ENCODE measurements around the gene RRAS2. TPM values are rescaled to one million over a fixed set of nuclear protein-coding genes. Genes with fewer than 3 reads are reported as not detected.
"Not testable (repeated sequence)": the region's sequence is repeated elsewhere in the genome, so short reads cannot be mapped to it uniquely, and the experiment has no call there.

Gene RRAS2
- total RNA-seq, 1 donor from 2014 or later: 82.4 TPM

GRCh38 chr11:14309425-14310192, 49.4 kb downstream of the RRAS2 start:
- DNase-seq (ENCODE audit: low spot score): no peak
- Mint-ChIP-seq H3K36me3 (ENCODE audit: low read depth) (peaks cover 2% of the 10 kb centered on the region), H3K9me3 (no peaks in the 10 kb centered on the region), H3K27me3 (ENCODE audit: insufficient read depth) (no peaks in the 10 kb centered on the region), H3K27ac (no peak overlapping the region), H3K4me3 (no peak overlapping the region), H3K4me1 (ENCODE audit: low read depth) (peaks cover 26% of the 10 kb centered on the region)
- intact Hi-C loops (cut with micrococcal nuclease): loop anchor here (2.0 kb wide), 2 partner anchors 65 to 105 kb away; no protein-coding TSS in a partner anchor

- H3K9me3 Mint-ChIP-seq: no peaks in the 10 kb centered on the region
- intact Hi-C loops (cut with micrococcal nuclease): loop anchor here (2.0 kb wide), 2 partner anchors 66 to 106 kb away; no protein-coding TSS in a partner anchor
- H3K27me3 Mint-ChIP-seq (ENCODE audit: insufficient read depth): no peaks in the 10 kb centered on the region
- DNase-seq (ENCODE audit: low spot score): no peak
- no peak overlapping the region for H3K4me3 Mint-ChIP-seq
- H3K27ac Mint-ChIP-seq: no peak overlapping the region
- peaks cover 28% of the 10 kb centered on the region for H3K4me1 Mint-ChIP-seq (ENCODE audit: low read depth)
- peaks cover 2% of the 10 kb centered on the region for H3K36me3 Mint-ChIP-seq (ENCODE audit: low read depth)
Observed at GRCh38 chr11:14308897-14309387, 50.0 kb downstream of the RRAS2 start.

DNA sequence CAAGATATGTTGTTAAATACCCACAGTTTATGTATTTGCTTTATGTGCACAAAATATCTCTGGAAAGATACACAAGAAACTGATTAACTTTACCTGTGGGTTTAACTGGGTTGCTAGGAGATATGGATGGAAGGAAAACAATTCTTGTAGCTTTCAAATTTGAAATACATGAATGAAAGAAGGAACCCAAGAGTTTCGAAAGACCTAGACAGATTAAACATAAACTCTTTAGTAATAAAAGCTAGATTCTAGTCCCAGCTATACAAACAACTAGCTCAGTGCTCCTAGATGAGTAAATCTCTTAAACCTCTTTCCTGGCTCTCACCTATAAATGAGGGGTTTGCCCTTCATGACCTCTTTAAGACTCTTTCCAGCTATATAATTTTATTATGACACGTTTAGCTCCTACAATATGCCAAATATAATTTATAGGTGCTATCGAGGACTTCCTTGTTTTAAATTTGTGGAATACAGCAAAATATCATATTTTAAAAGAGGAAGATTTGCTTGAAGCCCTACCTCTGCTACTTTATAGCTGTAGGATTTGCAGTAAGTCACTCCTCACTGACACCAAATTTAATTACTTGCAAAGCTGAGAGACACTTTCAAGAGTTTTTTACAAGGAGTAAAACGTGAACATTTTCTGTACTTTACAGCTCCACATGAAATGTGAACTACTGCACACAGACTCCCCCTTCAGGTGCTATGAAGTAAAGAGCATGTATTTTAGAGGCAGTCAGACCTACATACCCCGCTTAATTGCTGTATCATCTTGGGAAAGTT, 50.7 kb downstream of the RRAS2 start:
- Mint-ChIP-seq H3K36me3 (ENCODE audit: low read depth) (peaks cover under 1% of the 10 kb centered on the region), H3K27me3 (ENCODE audit: insufficient read depth) (no peaks in the 10 kb centered on the region)
- intact Hi-C loops (cut with micrococcal nuclease): loop anchor here (2.0 kb wide), 2 partner anchors 66 to 106 kb away; no protein-coding TSS in a partner anchor

DNA sequence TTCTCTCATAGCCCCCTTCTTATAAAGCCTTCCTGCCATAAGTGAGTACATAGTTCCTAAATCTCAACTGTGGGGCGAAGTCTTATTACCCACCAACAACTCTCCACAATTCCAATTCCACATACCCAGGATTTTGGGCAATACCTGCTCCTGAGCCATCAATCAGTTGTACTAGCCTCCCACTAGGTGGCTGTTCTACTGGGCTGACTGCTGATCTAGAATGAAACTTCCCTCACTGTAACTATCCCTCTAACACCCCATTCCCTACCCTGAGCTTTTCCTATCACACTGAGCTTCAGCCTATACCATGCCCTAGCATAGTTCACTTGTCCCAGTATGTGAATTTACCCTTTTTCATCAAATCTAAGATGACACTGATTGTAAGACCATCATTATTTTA, 52.5 kb downstream of the RRAS2 start:
- Mint-ChIP-seq H3K9me3 (no peaks in the 10 kb centered on the region), H3K36me3 (ENCODE audit: low read depth) (no peaks in the 10 kb centered on the region), H3K4me3 (no peak overlapping the region), H3K27ac (no peak overlapping the region), H3K27me3 (ENCODE audit: insufficient read depth) (no peaks in the 10 kb centered on the region), H3K4me1 (ENCODE audit: low read depth) (peaks cover 17% of the 10 kb centered on the region)
- intact Hi-C loops (cut with micrococcal nuclease): no loop called here
- no peak for DNase-seq (ENCODE audit: low spot score)

More for the DNA sequence above, 50.7 kb downstream of the RRAS2 start:
- Mint-ChIP-seq H3K4me1 (ENCODE audit: low read depth) (peaks cover 26% of the 10 kb centered on the region), H3K9me3 (no peaks in the 10 kb centered on the region), H3K4me3 (no peak overlapping the region), H3K27ac (no peak overlapping the region)
- no peak for DNase-seq (ENCODE audit: low spot score)

GRCh38 chr11:14305649-14306048, 53.3 kb downstream of the RRAS2 start:
- Mint-ChIP-seq H3K27ac (no peak overlapping the region), H3K4me3 (no peak overlapping the region), H3K27me3 (ENCODE audit: insufficient read depth) (no peaks in the 10 kb centered on the region), H3K36me3 (ENCODE audit: low read depth) (no peaks in the 10 kb centered on the region), H3K4me1 (ENCODE audit: low read depth) (peaks cover 17% of the 10 kb centered on the region), H3K9me3 (no peaks in the 10 kb centered on the region)
- DNase-seq (ENCODE audit: low spot score): no peak
- intact Hi-C loops (cut with micrococcal nuclease): no loop called here

GRCh38 chr11:14304601-14305000, 54.4 kb downstream of the RRAS2 start:
- Mint-ChIP-seq H3K36me3 (ENCODE audit: low read depth) (no peaks in the 10 kb centered on the region), H3K27ac (no peak overlapping the region), H3K4me3 (no peak overlapping the region), H3K9me3 (no peaks in the 10 kb centered on the region), H3K27me3 (ENCODE audit: insufficient read depth) (no peaks in the 10 kb centered on the region), H3K4me1 (ENCODE audit: low read depth) (peaks cover 17% of the 10 kb centered on the region)
- intact Hi-C loops (cut with micrococcal nuclease): no loop called here
- no peak for DNase-seq (ENCODE audit: low spot score)

DNA sequence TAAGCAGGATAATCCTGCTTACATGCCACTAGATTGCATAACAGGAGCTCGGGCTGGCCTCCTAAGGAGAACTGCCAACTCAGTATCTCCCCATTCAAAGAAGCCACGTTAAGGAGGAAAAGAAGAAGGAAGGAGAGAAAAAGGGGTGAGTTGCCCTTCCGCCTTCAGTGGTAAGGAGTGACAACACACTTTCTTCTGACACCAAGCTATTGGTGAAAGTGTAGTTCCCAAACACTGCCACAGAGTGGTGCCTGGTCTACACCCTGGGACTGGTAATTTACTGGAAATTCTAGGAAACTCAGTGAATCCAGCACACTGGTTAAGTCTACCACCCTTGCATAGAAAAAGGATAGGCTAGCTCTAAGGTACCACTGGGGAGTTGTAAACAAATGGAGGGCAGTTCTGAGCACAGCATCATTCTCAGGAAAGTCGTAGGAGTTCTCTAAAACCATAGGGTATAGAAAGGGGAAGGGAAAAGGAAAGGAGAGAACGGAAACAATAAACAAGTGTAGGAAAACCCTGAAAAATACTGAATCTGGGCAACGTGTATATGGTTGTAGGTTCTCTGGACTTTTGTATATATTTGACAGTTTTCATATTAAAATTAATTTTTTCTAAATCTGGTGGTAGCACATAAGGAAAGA, 58.2 kb downstream of the RRAS2 start:
- Mint-ChIP-seq H3K4me1 (ENCODE audit: low read depth) (peaks cover 17% of the 10 kb centered on the region), H3K27me3 (ENCODE audit: insufficient read depth) (no peaks in the 10 kb centered on the region), H3K27ac (no peak overlapping the region), H3K9me3 (no peaks in the 10 kb centered on the region), H3K36me3 (ENCODE audit: low read depth) (no peaks in the 10 kb centered on the region), H3K4me3 (no peak overlapping the region)
- DNase-seq (ENCODE audit: low spot score): peak; percentile 25
- intact Hi-C loops (cut with micrococcal nuclease): loop anchor here (1.0 kb wide), 3 partner anchors 59 to 155 kb away; partner anchors contain the start of gene RRAS2

DNA sequence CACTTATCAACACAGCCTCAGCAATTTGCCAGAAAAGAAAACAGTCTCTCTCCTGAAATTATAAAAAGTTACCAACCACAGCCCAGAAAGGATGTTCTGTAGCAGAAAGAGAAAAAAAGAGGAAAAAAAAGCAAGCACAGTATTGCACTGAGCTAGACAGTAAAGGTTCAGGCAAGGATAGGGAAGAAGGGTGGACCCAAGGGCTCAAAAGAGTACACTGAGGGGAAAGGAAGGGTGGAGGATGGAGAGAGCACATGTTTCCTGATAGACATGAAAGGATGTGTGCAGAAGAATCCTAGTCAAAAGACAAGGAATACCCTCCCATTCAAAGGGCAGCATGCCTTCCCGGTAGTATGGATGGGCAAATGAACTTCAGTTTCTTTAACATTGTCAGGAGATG, 59.1 kb downstream of the RRAS2 start:
- no peak overlapping the region for H3K27ac Mint-ChIP-seq
- DNase-seq (ENCODE audit: low spot score): no peak
- H3K27me3 Mint-ChIP-seq (ENCODE audit: insufficient read depth): no peaks in the 10 kb centered on the region
- no peaks in the 10 kb centered on the region for H3K9me3 Mint-ChIP-seq
- no peak overlapping the region for H3K4me3 Mint-ChIP-seq
- intact Hi-C loops (cut with micrococcal nuclease): loop anchor here (1.0 kb wide), 3 partner anchors 59 to 155 kb away; partner anchors contain the start of gene RRAS2
- H3K36me3 Mint-ChIP-seq (ENCODE audit: low read depth): peaks cover 4% of the 10 kb centered on the region
- H3K4me1 Mint-ChIP-seq (ENCODE audit: low read depth): peaks cover 17% of the 10 kb centered on the region

- Mint-ChIP-seq H3K9me3 (no peaks in the 10 kb centered on the region), H3K4me1 (ENCODE audit: low read depth) (peaks cover 34% of the 10 kb centered on the region), H3K27me3 (ENCODE audit: insufficient read depth) (no peaks in the 10 kb centered on the region), H3K4me3 (no peak overlapping the region), H3K27ac (no peak overlapping the region), H3K36me3 (ENCODE audit: low read depth) (peaks cover 60% of the 10 kb centered on the region)
- no peak for DNase-seq (ENCODE audit: low spot score)
- intact Hi-C loops (cut with micrococcal nuclease): no loop called here
Observed at GRCh38 chr11:14290422-14290821, 68.6 kb downstream of the RRAS2 start.

DNA sequence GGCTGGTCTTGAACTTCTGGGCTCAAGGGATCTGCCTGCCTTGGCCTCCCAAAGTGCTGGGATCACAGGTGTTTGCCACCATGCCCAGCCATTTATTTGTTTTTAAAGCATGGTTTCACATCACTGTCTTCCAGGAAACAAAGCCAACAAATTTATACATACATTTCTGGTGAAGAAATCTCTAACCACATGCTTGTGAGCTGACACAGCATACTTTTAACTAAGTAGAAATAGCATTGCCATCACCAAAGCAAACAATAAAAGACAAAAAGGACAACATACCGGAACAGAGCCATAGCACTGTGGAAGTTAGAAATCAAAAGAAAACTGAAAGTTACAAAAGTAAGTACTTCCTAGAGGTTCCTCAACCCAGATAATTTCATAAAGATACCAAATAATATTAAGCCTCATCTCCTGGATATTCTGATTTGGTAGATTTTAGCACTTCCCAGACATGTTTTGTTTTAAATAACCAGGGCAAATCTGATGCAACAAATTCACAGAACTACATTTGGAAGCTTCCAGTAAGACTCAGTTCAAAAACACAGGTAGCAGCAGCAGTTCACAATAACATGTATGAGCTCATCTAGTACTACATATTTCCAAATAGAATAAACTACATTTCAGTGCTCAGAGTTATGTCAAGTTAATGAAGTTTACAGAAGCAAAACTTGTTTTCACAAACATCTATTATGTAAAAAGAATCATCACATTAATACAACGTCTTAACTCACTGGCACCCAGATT, 70.6 kb downstream of the RRAS2 start:
- intact Hi-C loops (cut with micrococcal nuclease): no loop called here
- peak overlapping the region; percentile 91 for H3K27ac Mint-ChIP-seq
- no peak for DNase-seq (ENCODE audit: low spot score)
- H3K36me3 Mint-ChIP-seq (ENCODE audit: low read depth): peaks cover 54% of the 10 kb centered on the region
- peak overlapping the region; percentile 31 for H3K4me3 Mint-ChIP-seq
- H3K27me3 Mint-ChIP-seq (ENCODE audit: insufficient read depth): no peaks in the 10 kb centered on the region
- peaks cover 34% of the 10 kb centered on the region for H3K4me1 Mint-ChIP-seq (ENCODE audit: low read depth)
- H3K9me3 Mint-ChIP-seq: no peaks in the 10 kb centered on the region

- H3K4me3 Mint-ChIP-seq; DNase-seq (ENCODE audit: low spot score); H3K27ac Mint-ChIP-seq; H3K27me3 Mint-ChIP-seq (ENCODE audit: insufficient read depth); H3K4me1 Mint-ChIP-seq (ENCODE audit: low read depth); H3K9me3 Mint-ChIP-seq; intact Hi-C loops (cut with micrococcal nuclease): not testable (repeated sequence)
- H3K36me3 Mint-ChIP-seq (ENCODE audit: low read depth): peaks cover 42% of the 10 kb centered on the region
Observed at GRCh38 chr11:14278869-14279268, 80.1 kb downstream of the RRAS2 start.

DNA sequence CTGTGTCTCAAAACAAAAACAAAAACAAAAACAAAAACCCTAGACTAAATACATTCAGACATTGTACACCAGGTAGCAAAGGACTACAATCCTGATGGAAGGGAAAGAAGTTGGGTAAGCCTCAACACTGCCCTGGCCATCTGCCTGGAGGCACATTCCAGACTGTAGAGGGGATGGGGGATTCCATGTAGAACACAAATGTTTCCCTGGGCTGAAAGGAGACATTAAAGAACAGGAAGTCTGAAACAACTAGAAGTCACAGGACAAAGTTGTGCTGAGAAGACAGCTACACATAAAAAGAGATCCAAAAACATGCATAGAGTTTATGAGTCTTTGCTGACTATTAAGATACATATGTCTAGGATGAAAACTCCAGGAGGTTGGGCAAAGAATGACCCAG, 83.9 kb downstream of the RRAS2 start:
- Mint-ChIP-seq H3K27ac (peak overlapping the region; percentile 21), H3K27me3 (ENCODE audit: insufficient read depth) (no peaks in the 10 kb centered on the region), H3K4me3 (no peak overlapping the region), H3K9me3 (no peaks in the 10 kb centered on the region), H3K4me1 (ENCODE audit: low read depth) (peaks cover 30% of the 10 kb centered on the region), H3K36me3 (ENCODE audit: low read depth) (peaks cover 40% of the 10 kb centered on the region)
- intact Hi-C loops (cut with micrococcal nuclease): no loop called here
- no peak for DNase-seq (ENCODE audit: low spot score)
